Neural cell (in vitro differentiated cells): ENCODE results near the gene BRMS1.

ENCODE experiments used
- EP300 ChIP-seq: fragments of 450-650 bp; conservative IDR thresholded peaks from 2 replicates; pipeline ENCODE4 v1.6.1; 2014; ENCODE audit warnings: antibody characterized with exemption, mild to moderate bottlenecking, moderate library complexity; ENCODE audit not compliant: poor library complexity, severe bottlenecking
- POLR2AphosphoS5 ChIP-seq: IDR thresholded peaks from 2 replicates; pipeline ENCODE4 v1.6.1; 2012
- TAF1 ChIP-seq: IDR thresholded peaks from 2 replicates; pipeline ENCODE4 v1.6.1; 2012; ENCODE audit warnings: low read depth

DNA sequence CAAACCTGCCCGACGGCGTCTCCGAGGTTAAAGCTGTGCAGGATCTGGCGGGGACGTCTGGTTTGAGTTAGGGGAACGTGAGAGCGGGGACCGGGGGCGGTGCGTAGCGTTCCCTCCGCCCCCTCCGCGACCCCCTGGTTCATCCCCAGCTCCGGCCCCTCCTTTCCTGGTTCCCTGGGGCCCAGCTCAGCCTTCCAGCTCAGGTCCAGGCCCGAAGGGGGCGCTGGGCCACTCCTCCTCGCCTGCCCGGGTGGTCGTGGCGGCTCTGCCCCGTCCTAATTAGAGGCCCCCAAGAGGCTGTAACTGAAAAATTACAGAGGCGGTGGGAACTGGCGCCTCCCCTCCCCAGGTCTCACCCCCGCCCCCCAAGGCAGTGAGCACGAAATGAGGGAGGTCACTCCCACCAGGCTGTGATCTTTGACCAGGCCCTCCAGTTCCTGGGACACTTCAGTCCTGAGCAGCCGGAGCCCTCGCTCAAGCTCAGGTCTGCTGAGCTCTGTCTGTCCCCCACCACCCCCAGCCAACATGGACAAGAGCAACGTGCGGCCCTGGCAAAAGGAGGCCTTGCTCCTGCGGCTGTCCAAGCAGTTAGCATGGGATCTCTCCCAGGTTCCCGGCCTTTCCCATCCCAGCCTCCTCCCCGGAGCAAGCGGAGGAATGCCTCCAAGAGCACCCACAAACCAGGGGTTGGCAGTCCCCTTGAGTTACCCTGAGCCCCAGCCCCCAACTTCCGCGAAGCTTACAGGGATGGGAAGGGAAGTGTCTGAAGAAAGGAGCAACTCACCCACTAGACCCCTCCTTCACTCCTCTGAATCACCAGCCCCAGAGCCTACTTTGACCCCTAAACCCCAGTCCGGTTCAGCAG is 31.4 kb downstream of the BRMS1 start:
- no peak for TF ChIP-seq TAF1
- no peak for TF ChIP-seq POLR2AphosphoS5
- TF ChIP-seq EP300, result no peak
